ENCODE results near the gene POU6F2. TPM values are rescaled to one million over a fixed set of nuclear protein-coding genes. Genes with fewer than 3 reads are reported as not detected.

The POU6F2 gene, protein sequence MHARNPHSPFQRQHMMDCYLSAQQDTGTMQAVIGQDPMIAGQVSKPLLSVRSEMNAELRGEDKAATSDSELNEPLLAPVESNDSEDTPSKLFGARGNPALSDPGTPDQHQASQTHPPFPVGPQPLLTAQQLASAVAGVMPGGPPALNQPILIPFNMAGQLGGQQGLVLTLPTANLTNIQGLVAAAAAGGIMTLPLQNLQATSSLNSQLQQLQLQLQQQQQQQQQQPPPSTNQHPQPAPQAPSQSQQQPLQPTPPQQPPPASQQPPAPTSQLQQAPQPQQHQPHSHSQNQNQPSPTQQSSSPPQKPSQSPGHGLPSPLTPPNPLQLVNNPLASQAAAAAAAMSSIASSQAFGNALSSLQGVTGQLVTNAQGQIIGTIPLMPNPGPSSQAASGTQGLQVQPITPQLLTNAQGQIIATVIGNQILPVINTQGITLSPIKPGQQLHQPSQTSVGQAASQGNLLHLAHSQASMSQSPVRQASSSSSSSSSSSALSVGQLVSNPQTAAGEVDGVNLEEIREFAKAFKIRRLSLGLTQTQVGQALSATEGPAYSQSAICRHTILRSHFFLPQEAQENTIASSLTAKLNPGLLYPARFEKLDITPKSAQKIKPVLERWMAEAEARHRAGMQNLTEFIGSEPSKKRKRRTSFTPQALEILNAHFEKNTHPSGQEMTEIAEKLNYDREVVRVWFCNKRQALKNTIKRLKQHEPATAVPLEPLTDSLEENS
- not detected in 5 replicates for total RNA-seq (2022; extraction: Qiagen RNA extraction; ENCODE audit: low read depth)

DNA sequence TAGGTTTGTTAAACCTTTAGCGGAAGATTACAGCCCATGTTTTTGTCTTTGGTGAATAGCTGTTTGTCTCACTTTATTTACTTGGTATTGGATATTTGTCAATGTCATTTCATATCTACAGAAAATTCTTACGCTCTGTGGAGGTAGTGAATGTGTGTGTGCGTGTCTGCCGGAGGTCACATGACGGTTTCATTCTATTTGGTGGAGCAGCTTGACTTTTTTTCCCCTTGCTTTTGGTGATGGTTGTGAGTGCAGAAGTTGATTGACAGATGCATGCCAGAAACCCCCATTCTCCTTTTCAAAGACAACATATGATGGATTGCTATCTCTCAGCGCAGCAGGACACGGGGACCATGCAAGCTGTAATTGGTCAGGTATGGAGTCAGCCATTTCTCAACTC lies at the start of gene POU6F2:
POU6F2 (plus strand) TSS at position 225 of the 400 bp plus-strand sequence; CDS start at position 270, 45 bp downstream.

Other genes starting within 250 kb of the POU6F2 start
- 21.0 to 29.4 TPM (median 24.6 TPM) in 5 replicates for gene VPS41, start 68.7 kb upstream of the POU6F2 start, total RNA-seq (2022; extraction: Qiagen RNA extraction; ENCODE audit: low read depth)

All from A549 treated with GW870086 at 1 μM for 4 hours (cell line).